Stimulated activated CD4-positive, alpha-beta T cell treated with anti-CD3 and anti-CD28 coated beads, Interleukin-2, amount 100 ng/mL, for 48 hours (primary cell): ENCODE results near the gene BLOC1S1.

Source experiments
- DNase-seq, 2 donors: peaks; one replicate each; pipeline ENCODE4 v3.0.0-alpha.2; 2020

Gene BLOC1S1

DNA sequence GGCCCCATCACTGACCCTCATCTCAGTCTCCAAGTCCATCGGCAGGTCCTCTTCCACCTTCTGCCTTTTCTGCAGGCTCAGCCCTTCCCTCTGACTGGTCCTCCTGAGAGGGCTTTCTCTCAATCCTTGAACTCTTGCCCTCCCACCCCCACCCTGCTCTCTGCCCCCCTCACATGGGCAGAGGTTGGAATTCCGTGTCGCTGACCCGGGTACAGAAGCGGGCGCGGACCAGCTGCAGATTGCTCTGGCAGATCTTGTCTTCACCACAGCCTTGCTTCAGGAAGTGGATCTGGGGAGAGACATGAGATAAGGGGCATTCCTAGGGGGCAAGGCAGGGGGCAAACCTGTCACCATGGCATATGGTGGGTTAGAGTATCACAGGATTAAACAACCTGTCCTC lies 20.5 kb upstream of the BLOC1S1 start:
- DNase-seq, result no peak

DNA sequence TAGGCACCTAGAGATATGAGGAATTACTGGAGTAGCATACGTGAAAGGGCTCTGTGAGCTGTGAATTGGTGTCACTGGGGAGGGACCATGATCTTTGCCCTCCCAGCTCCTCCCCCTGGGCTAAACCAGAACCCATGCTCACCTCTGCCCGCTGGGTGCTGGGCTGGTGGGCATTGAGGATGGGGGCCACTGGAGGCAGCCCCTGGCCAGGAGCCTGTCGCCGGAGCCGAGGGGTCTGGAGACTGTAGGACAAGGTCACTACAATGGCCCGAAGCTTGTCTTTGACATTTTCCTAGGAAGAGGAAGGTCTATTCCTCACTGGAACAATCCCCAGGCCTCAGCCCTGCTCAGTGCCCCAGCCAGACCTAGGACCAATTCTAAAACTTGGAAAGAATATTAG lies 19.7 kb upstream of the BLOC1S1 start:
- DNase-seq, result no peak

DNA sequence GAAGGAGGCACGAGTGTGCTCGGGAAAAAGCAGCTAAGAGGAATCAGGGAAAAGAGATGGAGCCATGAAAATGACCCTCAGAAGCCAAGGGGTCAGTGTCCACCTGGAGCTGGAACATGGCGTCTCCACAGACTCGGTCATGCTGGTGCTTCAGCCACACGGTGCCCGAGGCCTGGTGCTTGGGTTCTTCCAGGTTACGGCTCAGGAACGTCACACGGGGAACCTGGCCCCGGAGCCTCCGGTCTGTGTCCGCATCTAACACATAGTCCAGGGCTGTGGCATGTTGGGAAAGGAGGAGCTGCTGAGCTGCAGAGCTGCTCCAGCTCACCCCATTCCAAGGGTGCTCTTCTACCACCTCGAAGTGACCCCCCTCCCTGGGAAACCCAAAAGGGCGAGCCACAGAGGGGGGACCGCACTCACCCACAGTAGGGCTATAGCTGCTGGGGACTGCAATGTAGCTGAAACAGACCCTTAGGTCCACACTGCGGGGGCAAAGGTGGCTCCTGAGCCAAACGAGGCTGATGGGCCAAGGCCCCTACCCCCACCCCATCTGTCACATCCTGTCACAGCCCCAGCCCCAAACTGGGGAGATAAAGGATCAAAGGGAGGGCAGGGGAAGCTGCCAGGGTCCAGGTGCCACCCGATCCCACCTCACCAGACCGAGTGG lies 18.9 kb upstream of the BLOC1S1 start:
- DNase-seq, result no peak

DNA sequence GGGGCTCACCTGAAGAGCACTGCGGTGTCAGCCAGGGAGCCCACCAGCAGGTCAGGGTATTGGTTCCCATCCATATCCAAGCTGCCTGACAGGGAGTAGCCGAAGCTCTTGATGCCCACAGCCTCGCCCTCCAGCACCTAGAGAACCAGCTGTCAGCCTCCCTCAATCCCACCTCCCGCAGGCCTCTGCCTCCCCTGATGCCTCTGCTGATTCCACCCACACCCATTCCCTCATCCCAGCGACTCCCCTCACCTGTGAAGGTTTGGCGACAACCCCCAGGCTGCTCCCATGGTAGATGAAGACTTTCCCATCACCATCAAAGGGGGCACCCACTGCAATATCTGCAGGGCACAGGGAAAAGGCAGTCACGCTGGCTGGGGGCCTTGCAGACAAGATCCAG lies 18.2 kb upstream of the BLOC1S1 start:
- DNase-seq, result no peak

DNA sequence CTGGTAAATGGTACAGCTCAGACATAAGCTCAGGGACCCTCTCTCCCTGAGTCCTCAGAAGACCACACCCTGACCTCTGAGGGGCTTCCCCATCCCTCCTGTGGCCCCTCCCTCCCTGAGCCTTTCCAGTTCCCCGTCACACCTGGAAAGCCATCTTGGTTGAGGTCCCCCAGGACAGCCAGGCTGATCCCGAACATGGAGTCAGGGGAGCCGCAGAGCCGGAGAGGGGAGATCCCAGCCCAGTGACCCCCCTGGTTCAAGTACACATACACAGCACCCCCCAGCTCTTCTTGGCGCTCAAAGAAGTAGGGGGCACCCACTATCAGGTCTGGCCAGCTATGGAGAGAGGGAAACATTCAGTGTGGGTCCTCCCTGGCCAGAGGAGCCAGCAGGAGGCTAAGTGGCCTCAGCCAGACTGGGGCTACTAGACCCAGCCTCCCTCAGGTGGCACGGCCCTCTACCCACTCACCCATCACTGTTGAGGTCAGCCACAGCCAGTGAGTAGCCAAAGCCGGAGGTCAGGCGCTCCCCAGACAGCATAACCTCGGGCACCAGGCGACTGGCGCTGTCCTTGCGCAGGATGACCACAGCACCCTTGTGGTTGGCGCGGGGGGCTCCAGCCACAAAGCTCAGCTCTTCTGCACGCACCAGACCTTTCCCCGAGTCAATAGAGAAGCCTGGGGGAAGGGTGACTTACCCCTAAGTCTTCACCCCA lies 17.4 kb upstream of the BLOC1S1 start:
- DNase-seq, result no peak

DNA sequence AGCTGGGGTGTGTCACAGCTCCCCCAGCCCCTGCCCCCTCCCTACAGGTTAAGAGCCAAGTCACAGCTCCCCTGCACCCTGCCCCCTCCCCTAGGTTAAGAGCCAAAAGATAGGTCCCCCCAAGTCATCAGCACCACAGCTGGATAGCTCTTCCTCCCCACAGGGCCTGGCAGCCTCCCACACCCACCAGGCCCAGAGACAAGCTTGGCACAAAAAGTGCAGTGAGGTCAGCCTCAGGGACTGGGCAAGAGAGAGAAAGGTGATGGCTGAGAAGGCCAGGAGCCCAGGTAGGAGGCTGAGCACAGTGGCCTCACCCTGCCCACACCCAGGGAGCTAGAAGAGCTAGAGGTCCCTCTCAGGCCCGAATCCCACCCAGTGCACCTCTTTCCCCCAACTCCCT lies 16.9 kb upstream of the BLOC1S1 start:
- DNase-seq, result no peak

DNA sequence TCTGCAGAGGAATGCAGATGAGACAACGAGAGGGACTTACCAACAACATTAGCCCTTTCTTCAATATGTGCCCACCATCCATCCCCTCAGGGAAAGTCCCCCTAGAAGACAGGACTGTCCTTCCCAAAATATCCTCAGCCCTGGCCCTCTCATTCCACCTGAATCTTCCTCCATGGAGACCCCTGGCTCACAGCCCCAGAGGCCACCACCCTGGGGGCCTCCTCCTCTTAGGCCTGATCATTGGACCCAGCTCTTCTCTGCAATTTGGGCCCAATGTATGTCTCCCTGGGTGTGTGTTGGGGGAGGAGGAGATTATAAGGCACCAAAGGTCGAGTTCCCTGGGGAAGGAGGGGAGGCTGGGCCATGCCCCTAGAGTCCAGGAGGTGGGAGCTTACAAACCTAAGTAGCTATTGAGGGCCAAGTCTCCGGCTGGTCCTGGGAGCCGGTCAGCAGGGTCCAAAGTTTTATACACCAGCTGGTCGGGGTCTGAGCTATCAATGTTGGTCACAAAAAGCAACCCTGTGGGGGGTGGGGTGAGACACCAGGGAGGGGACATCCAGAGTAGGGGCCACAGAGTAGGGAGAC lies 16.3 kb upstream of the BLOC1S1 start:
- DNase-seq, result no peak

DNA sequence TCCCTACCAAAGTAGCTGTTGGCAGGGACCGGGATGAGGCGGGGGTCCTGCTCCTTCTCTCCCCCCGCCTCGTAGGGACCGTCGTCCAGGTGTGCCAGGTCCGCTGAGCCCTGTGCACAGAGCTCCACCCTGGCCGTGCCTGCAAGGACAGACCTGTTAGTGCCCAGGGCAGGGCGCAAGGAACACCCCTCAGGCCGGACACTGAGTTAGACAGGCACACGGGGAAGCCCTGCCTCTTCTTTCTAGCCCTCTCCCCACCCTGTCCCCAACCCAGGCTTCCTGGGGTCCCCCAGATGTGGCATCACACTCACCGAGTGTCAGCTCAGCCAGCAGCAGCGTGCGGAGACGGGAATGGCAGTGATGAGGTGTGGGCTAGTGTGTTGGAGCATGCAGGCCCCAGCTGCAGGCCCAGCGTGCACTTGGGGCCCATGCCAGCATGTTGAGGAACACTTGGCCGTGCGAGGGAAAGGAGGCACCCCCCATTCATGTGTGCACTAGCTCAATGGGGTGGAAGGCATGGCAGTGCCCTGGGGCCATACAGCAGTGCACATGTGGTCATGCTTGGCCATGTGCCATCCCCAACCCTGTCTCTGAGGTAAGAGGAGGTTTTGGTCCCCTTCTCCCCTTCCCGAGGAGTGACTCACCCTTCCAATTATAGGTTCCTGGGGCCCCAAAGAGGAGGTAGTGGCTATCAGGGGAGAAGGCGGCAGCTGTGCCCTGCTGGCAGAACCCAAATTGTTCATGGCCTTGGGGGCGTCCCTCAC lies 15.4 kb upstream of the BLOC1S1 start:
- DNase-seq, result no peak

DNA sequence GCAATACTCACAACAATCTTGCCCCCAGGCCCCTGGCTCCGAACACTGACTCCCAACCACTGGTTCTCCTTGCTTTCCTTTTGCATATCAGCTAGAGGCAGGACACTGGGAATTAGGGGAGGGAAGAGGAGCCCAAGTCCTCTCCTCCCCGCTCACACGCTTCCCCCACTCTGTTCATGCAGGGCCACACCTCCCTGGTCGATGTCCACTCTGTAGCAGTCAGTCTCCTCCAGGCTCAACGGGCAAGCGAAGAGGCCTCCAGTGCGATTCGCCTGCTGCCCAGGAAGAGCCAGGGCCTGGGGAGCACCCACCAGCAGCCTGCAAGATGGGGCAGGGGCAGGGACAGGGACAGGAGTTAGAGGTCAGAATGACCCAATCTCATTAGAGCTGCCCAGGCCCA lies 13.0 kb upstream of the BLOC1S1 start:
- no peak for DNase-seq

DNA sequence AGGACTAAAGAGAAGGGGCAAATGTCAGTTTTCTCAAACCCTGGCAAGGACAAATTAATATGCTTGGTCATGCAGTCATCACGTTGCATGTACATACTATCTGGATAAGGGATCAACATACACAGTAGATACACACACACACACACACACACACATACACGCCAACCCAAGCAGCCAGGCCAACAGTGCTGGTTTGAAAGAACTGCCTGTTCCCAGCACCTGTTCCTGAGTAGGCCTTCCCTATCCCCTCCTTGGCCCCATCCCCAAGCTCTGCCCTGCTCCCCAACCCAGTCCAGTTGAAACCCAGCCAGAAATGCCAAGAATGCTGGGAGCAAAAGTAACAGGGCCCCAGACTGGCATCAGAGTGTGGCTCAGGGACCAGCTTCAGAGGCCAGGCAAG lies 12.6 kb upstream of the BLOC1S1 start:
- no peak for DNase-seq

DNA sequence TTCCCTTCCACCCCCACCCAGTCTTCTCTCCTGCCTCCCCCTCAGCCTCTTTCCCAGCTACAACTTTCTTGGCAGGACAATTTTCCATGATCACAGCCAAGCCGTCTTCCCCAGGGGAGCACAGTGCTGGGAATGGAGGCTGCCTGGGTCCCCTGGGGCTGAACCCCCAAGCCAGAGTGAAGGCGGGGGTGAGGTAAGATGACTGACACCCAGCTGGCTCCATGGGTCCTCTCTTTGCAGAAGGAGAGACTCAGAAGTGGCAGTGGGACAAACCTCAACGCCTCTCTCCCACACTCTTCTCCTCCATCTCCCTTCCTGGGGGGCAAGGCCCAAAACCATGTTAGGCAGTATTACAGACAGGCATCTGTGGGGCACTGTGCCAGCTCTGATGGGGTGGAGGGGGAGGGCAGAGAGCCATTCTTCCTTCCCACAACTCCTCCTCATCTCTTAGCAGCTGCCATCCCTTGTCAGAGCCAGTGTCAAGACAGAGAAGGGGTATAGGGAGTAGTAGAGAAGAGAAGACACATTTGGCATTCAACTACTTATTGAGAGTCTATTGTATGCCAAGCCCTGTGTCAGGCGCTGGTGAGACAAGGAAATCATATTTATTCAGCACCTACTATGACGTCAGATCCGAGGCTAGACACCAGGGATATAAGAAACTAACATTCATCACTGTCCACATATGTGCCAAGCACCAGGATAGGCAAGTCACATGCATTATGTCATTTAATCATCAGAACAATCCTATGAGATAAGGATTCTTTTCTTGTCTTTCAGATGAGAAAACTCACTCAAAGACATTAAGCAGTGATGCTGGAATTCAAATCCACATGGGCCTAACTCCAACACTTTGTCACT lies 11.7 kb upstream of the BLOC1S1 start:
- DNase-seq, result no peak

DNA sequence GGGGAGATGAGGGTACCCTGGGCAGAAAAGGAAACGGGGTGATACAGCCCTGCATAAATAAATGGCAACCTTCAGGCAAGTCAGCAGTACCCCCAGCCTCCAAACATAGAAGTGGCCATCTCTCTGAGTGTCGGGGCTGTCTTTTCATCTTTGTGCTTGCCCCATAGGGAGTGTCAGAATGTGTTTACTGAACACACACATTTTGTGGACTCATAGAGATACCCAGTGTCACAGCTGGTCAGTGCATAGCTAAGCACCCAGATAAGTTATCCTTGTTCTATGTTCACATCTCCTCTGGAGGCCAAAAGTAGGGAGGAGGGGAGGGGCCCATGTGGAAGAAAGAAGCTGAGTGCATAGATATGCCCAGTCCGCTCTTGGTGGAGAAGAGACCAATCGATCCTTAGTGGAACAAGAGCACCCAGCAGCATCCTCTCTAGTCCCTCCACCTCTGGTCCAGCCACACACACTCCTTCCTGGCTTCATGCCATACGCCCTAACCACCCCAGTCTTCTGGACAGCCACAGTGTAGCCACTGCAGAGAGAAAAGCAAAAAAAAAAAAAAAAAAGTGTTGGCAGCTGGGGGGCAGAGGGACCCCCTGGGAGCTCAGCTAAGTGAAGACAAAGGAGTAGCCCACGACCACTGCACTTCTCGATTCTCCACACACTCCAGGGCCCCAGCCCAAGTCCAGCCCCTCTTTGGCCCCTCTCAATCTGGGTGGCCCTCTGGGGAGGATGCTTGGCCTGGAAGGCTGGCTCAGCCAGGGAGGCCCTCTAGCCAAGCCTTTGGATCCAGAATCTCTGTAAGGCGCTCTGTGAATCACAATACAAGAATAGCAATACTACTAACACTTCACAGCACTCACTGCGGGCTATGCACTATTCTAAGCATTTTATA lies 10.8 kb upstream of the BLOC1S1 start:
- no peak for DNase-seq

DNA sequence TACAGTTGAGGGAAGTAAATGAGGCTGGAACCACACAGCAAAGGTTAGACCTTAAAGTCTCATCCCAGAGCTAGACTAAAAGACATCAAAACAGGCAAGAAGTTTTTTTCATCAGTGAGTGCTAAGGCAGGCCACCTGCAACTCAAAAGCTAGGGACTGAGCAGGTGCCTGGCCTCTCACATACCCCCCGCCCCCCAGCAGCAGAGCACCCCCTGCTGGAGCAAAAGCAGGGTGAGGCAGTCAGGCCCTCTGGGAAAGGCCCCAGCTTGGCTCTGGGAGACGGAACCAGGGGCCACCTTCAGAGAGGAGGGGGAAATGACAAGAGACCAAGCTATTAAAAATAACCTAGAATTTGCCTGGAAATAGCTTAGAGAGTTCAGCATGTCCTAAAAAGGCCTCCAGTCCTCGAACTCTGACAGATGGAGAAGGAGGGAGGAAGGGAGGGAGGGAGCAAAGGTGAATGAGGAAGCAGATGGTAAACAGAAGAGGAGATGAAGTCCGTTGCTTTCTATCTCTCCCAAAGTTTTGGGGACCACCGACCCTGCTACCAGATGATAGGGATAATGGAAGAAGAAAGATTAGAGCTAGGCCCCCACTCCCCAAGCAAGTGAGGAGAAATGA lies 10.0 kb upstream of the BLOC1S1 start:
- no peak for DNase-seq

DNA sequence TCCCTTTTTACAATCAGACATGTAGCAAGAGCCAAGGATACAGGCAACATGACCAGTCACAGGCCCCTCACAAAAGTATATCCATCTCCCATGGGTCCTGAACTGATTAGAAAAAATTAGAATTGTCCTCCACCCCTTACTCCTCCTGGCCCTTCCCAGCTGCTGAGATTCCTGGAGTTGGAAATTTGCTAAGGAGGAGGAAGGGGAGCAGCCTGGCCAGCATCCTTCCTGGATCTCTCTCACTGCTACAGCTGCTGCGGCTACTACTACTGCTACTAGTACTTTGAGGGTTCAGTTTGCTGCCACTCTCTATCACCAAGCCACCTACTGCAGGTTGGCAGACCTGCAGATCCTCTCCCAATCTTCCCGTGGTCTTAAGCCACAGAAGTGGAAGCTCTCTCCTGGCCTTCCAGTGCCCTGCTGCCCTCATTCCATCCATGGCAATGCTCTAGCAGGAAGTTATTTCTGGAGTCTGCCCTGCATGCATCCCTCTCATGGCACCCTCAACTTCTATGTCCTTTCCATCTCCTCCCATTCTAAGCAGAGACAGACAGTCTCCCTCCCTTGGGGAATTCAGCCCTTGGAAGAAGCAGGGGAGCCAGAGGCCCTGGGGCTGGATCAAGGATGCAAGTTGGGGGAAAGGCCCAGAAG lies 9.2 kb upstream of the BLOC1S1 start:
- no peak for DNase-seq

DNA sequence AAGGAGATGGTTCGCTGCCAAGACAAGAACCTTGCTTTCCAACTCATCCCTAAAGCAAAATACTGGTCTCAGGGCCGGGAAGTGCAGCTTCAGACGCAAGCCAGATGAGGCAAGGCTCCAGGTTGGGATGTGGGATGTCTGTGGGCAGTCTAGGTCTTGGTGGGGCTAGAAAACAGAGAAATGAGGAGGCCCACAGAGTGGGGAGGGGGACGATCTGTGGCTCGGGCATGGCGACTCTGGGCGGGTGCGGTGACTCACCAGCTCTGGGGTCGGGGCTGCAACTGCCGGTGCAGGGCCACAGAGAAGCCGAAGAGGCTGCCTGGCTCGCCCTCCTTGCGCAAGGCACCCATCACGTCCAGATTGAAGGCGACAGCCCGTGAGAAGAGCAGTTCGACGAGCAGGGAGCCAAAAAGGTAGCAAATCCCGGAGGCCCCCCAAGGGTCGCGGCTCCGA lies 8.6 kb upstream of the BLOC1S1 start:
- DNase-seq, result no peak

DNA sequence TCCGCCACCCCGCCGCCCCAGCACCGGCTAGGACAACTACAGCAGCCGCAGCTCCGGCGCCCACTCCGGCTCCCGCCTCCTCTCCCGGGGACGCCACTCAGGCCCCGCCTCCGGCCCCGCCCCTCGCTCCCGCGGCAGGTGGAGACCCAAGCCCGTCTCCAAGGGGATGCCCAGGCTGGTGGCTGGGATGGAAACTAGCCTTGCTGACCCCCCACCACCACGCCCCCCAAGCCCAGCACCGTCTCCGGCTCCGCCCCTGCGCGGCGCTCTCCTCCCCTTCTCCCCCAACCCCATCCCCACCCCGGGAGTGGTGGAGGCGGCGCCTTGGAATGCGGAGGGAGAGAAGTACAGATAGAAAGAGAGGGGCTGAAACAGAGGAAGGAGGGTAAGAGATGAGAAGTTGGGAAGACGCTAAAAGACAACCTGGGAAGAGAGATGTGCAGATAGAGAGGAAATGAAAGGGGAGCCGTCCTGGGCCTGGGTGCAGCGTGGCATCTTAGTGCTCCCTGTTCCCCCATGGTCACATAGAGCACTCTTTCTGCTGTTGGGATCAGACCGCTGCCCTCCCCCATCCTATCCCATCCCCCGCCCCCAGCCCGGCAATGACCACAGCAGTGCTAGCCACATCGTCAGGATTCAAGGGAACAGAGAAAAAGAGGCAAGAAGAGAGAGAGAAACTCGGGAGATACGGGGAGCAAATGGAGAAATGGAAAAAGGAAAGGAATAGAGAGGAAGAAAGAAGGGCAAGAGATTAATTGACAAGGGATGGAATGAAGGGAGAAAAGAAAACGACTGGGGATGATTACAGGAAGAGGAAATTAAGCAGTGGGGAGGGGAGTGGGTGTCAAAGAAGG lies 7.8 kb upstream of the BLOC1S1 start, which contains the start of gene ITGA7:
TSS of gene ITGA7 (minus strand) at position 64 of the 854 bp plus-strand sequence. CDS start 222 bp downstream, outside the sequence.
- DNase-seq, result peak; percentile 51 to 60

DNA sequence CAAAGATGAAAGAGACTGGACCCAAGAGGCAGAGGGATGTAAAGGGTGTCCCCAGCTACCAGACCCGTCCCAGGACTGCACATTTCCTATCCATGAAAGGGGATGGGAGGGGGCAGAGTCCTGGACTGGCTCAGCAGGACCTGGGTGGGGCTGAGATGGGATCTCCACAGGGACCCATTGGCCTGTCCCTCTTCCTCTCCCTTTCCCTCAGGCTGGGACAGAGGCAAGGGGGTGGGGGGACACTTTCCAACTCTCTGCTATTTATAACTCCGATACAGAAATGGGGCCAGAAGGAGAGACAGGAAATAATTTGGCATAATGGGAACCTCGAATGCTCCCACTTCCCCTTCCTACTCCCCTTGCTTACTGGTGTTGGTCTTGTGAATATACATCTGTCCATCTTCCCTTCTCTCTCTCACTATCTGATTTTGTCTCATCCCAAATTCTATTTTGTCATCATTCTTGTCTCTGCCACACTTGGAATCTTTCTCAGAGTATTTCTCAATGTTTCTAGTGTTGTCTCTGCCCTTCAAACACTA lies 7.1 kb upstream of the BLOC1S1 start:
- DNase-seq, result no peak

DNA sequence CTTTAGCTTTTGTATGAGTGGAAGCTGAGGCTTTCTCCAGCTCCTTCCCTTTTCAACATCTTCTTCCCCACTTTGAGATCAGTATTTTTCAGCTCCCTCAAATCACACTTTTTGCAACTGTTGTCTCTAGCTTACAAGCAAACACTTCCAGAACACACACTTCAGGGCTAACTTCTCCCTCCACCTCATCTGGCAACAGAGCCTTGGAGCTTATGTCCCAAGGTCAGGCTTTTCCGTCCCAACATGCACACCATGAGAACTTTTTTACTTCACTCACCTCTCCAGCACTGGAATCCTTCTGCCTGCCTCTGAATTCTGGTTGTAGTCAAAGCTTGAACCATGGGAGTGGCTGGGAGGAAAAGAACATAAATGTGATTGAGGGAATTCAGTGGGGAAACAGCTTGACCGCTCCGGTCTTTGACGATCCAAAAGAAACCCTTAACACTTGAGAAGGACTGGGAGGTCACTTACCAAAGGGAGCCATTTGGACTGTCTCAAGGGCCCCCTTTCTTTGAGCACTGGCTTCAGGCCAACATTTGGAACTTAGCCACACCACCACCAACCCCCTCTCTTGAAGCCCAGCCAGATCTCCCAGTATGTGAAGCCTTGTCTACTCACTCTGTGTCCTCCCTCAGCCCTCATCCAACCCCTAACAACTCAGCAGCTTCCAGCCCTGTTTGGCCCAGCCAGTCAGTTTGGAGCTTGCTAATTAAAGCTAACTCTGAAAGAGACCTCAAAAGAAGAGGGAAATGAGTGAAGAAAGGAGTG lies 3.9 kb upstream of the BLOC1S1 start:
- DNase-seq, result no peak
